GM18498 (cell line): Measurements from ENCODE around the gene AP4B1.

Experiments used
- ATAC-seq: cut with Tn5 transposase; IDR thresholded peaks from one replicate; pipeline ENCODE4 v1.9.1; 2021; ENCODE audit warnings: mild to moderate bottlenecking, moderate library complexity; ENCODE audit not compliant: unreplicated experiment

Gene AP4B1

GRCh38 chr1:113895961-113896360 is 8.6 kb downstream of the AP4B1 start:
- ATAC-seq, result no peak

- ATAC-seq, result no peak
These were observed 9.5 kb downstream of the AP4B1 start for GRCh38 chr1:113895098-113895497.

- no peak for ATAC-seq
These were observed 11.3 kb downstream of the AP4B1 start for GRCh38 chr1:113893267-113893666.

GRCh38 chr1:113891631-113892220 is 12.9 kb downstream of the AP4B1 start:
- no peak for ATAC-seq

GRCh38 chr1:113890816-113891215 is 13.8 kb downstream of the AP4B1 start:
- no peak for ATAC-seq

- ATAC-seq, result no peak
These were observed 17.0 kb downstream of the AP4B1 start, which contains the start of gene BCL2L15 for GRCh38 chr1:113887402-113888175. Gene BCL2L15 (minus strand): TSS chr1:113887581. CDS start chr1:113887375, 206 bp downstream.

- ATAC-seq, result no peak
These were observed 17.9 kb downstream of the AP4B1 start for GRCh38 chr1:113886417-113887401.

- no peak for ATAC-seq
These were observed 22.9 kb downstream of the AP4B1 start for GRCh38 chr1:113881661-113882060.

GRCh38 chr1:113879739-113880038 is 24.9 kb downstream of the AP4B1 start:
- ATAC-seq, result no peak

GRCh38 chr1:113876176-113876575 is 28.4 kb downstream of the AP4B1 start:
- ATAC-seq, result no peak

GRCh38 chr1:113875714-113876113 is 28.9 kb downstream of the AP4B1 start:
- ATAC-seq, result peak; percentile 44

GRCh38 chr1:113874012-113874879 is 30.4 kb downstream of the AP4B1 start:
- ATAC-seq, result peak; percentile 35

- ATAC-seq, result peak; percentile 14
These were observed 32.2 kb downstream of the AP4B1 start for GRCh38 chr1:113872219-113872935.

GRCh38 chr1:113871597-113872113 is 32.9 kb downstream of the AP4B1 start, which contains the start of gene PTPN22:
Gene PTPN22 (minus strand): TSS chr1:113871712.
- ATAC-seq, result peak; percentile 91

GRCh38 chr1:113870778-113871177 is 33.8 kb downstream of the AP4B1 start:
- ATAC-seq, result no peak

- no peak for ATAC-seq
These were observed 36.1 kb downstream of the AP4B1 start for GRCh38 chr1:113868387-113869083.

- no peak for ATAC-seq
These were observed 43.0 kb downstream of the AP4B1 start for GRCh38 chr1:113861641-113862040.

- no peak for ATAC-seq
These were observed 43.7 kb downstream of the AP4B1 start for GRCh38 chr1:113860891-113861290.
